B cell (primary cell): Measurements from ENCODE around the gene MRPL28. TPM values are rescaled to one million over a fixed set of nuclear protein-coding genes. Genes with fewer than 3 reads are reported as not detected.

ENCODE experiments used
- ATAC-seq: fragments of 200-7000 bp; cut with Tn5 transposase; one replicate; pipeline ENCODE4 v1.10.0; 2021; ENCODE audit warnings: low read depth, mild to moderate bottlenecking, moderate number of reproducible peaks, moderate library complexity
- CTCF ChIA-PET: fragments of 350-600 bp; sonication (Branson Sonifier 250); formaldehyde crosslinking; loops from one replicate; lab custom pipeline; 2021; ENCODE audit warnings: antibody characterized with exemption, inconsistent platforms; lab: Charles Lee
- POLR2A ChIA-PET: fragments of 350-600 bp; sonication (Branson Sonifier 250); formaldehyde crosslinking; loops from one replicate; lab custom pipeline; 2021; ENCODE audit warnings: antibody characterized with exemption; lab: Charles Lee
- DNase-seq: peaks from one replicate; pipeline ENCODE4 v3.0.0; 2013
- H2AFZ ChIP-seq: 2 replicates; pipeline ENCODE4 v1.6.1; 2012; ENCODE audit warnings: mild to moderate bottlenecking, low read depth, low read length; ENCODE audit not compliant: insufficient read depth, poor library complexity, severe bottlenecking
- H3K27ac ChIP-seq, 2 donors: 1 replicate in 1 of 2; 2 replicates in 1 of 2; pipeline ENCODE4 v1.5.1; 2012 to 2013; ENCODE audit warnings: low read length in 2 of 2, mild to moderate bottlenecking in 2 of 2, moderate library complexity in 1 of 2
- H3K27me3 ChIP-seq, 4 experiments: fragments of 200-600 bp in 1 of 4; sonication (generic) in 1 of 4; replicated peaks in 1 of 4; 1 replicate in 2 of 4; 2 replicates in 2 of 4; pipeline versions ENCODE4 v1.6.1 to v1.7.0; 2013 to 2016; ENCODE audit warnings: low read length in 3 of 4, mild to moderate bottlenecking in 2 of 4, mixed read lengths in 1 of 4, moderate library complexity in 1 of 4; ENCODE audit not compliant: insufficient read depth in 4 of 4, control insufficient read depth in 3 of 4; ENCODE audit errors: control extremely low read depth in 1 of 4
- H3K36me3 ChIP-seq, 2 experiments: replicated peaks in 1 of 2; 1 replicate in 1 of 2; 2 replicates in 1 of 2; pipeline versions ENCODE4 v1.6.1 to v1.7.1; 2013; ENCODE audit warnings: low read length in 1 of 2; ENCODE audit not compliant: insufficient read depth in 2 of 2, control insufficient read depth in 1 of 2; ENCODE audit errors: control extremely low read depth in 1 of 2, extremely low read depth in 1 of 2
- H3K4me1 ChIP-seq, 2 donors: fragments of 200-600 bp in 1 of 2; sonication (generic) in 1 of 2; 1 replicate in 1 of 2; 2 replicates in 1 of 2; pipeline versions ENCODE4 v1.5.1 to v1.6.1; 2013 to 2017; ENCODE audit warnings: low read length in 2 of 2; ENCODE audit not compliant: control insufficient read depth in 2 of 2, insufficient read depth in 2 of 2
- H3K4me2 ChIP-seq: replicated peaks from 2 replicates; pipeline ENCODE3; 2012; ENCODE audit warnings: mild to moderate bottlenecking, low read depth, low read length; ENCODE audit not compliant: poor library complexity, severe bottlenecking
- H3K4me3 ChIP-seq, 5 experiments: fragments of 200-600 bp in 1 of 5; sonication (generic) in 1 of 5; 1 replicate in 3 of 5; 2 replicates in 2 of 5; pipeline versions ENCODE4 v1.5.1 to v1.7.0; 2011 to 2016; ENCODE audit warnings: low read length in 4 of 5, mild to moderate bottlenecking in 4 of 5, low read depth in 2 of 5, control low read depth in 1 of 5, moderate library complexity in 1 of 5; ENCODE audit not compliant: insufficient read depth in 1 of 5; ENCODE audit errors: control extremely low read depth in 1 of 5, extremely low read depth in 1 of 5
- H3K79me2 ChIP-seq: fragments of 200-600 bp; sonication (generic); one replicate; pipeline ENCODE4 v1.6.0; 2016; ENCODE audit warnings: low read length; ENCODE audit not compliant: control insufficient read depth, insufficient read depth
- H3K9ac ChIP-seq: fragments of 200-600 bp; sonication (generic); 2 replicates; pipeline ENCODE4 v1.6.1; 2017; ENCODE audit warnings: mild to moderate bottlenecking, low read length, moderate library complexity
- H3K9me3 ChIP-seq, 3 donors: one replicate each; pipeline versions ENCODE4 v1.6.1 to v1.7.1; 2013; ENCODE audit warnings: low read length in 2 of 3; ENCODE audit not compliant: control insufficient read depth in 2 of 3, insufficient read depth in 1 of 3; ENCODE audit errors: control extremely low read depth in 1 of 3
- H4K20me1 ChIP-seq: 2 replicates; pipeline ENCODE4 v1.6.0; 2012; ENCODE audit warnings: mild to moderate bottlenecking, low read length; ENCODE audit not compliant: insufficient read depth, control insufficient read depth, poor library complexity, severe bottlenecking
- H3K27ac Mint-ChIP-seq: one replicate; pipeline ENCODE4 v1.8.0; 2021; ENCODE audit warnings: mixed read lengths
- H3K27me3 Mint-ChIP-seq: one replicate; pipeline ENCODE4 v1.8.0; 2021; ENCODE audit warnings: mixed read lengths
- H3K4me1 Mint-ChIP-seq: one replicate; pipeline ENCODE4 v1.8.0; 2021; ENCODE audit warnings: mixed read lengths
- H3K4me3 Mint-ChIP-seq: one replicate; pipeline ENCODE4 v1.8.0; 2021; ENCODE audit warnings: mixed read lengths
- H3K9me3 Mint-ChIP-seq: one replicate; pipeline ENCODE4 v1.8.0; 2022; ENCODE audit warnings: mixed read lengths; ENCODE audit not compliant: insufficient read depth
- CTCF ChIP-seq: fragments of 200-600 bp; IDR thresholded peaks from one replicate; pipeline ENCODE4 v1.8.0; 2022; ENCODE audit warnings: antibody characterized with exemption, mild to moderate bottlenecking
- EZH2 ChIP-seq: IDR thresholded peaks from 2 replicates; pipeline ENCODE4 v1.6.1; 2012; ENCODE audit warnings: borderline replicate concordance, low read depth, mild to moderate bottlenecking, moderate library complexity, low read length; ENCODE audit not compliant: insufficient read depth, poor library complexity, severe bottlenecking
- WGBS: methylation state at CpG from one replicate; pipeline ENCODE4 v1.1.5; 2013; ENCODE audit warnings: missing lambda C conversion rate; ENCODE audit not compliant: insufficient coverage; 5-methylcytosine and 5-hydroxymethylcytosine counted together
- intact Hi-C: fragments of 100-400 bp; cut with micrococcal nuclease; formaldehyde crosslinking; loops from one replicate; pipeline ENCODE4 v1.10.0; 2022
- polyA plus RNA-seq: library from polyadenylated mRNA; depleted of rRNA; stranded (reverse); fragments of >200 nt; gene quantifications from 2 replicates; pipeline ENCODE4 v1.2.3, GENCODE V29; 2012
- total RNA-seq, 2 donors: library from RNA; stranded (reverse); fragments of 120-200 nt in 1 of 2; gene quantifications; 1 replicate in 1 of 2; 2 replicates in 1 of 2; pipeline versions ENCODE4 v1.2.3 to v1.2.4, GENCODE V29; 2013 to 2022

MRPL28 gene
- total and polyA plus RNA-seq, 2 donors (not counting 1 experiment from before 2014, with no cell fraction given), result 44.3 to 67.7 TPM

GRCh38 chr16:322476-323143, 47.7 kb downstream of the MRPL28 start:
- Mint-ChIP-seq H3K27ac (peak overlapping the region; percentile 26), H3K9me3 (no peaks in the 10 kb centered on the region), H3K4me3 (no peak overlapping the region), H3K4me1 (peaks cover 41% of the 10 kb centered on the region), H3K27me3 (no peaks in the 10 kb centered on the region)
- CTCF ChIA-PET, result no interaction called here
- Histone ChIP-seq H3K79me2 (peaks cover 65% of the 10 kb centered on the region), H2AFZ (no peak overlapping the region), H3K9ac (no peak overlapping the region), H4K20me1 (peaks cover 82% of the 10 kb centered on the region), H3K4me2 (no peak overlapping the region), H3K27ac (no peak overlapping the region), H3K27me3 (no peaks in the 10 kb centered on the region), H3K4me3 (no peak overlapping the region), H3K4me1 (peaks cover 22 to 31% of the 10 kb centered on the region in 2 donors), H3K9me3 (no peaks in the 10 kb centered on the region), H3K36me3 (peaks cover 2 to 17% of the 10 kb centered on the region in 2 experiments)
- 98% methylated on average over 13 of the region's 13 CpGs for WGBS
- TF ChIP-seq CTCF (no peak), EZH2 (no peak)
- no peak for DNase-seq
- POLR2A ChIA-PET, result no interaction called here
- ATAC-seq, result no peak
- intact Hi-C loops, result no loop called here

- Histone ChIP-seq H3K9ac (no peak overlapping the region), H4K20me1 (peaks cover 84% of the 10 kb centered on the region), H3K4me3 (no peak overlapping the region), H2AFZ (no peak overlapping the region), H3K9me3 (no peaks in the 10 kb centered on the region), H3K36me3 (peaks cover 2 to 22% of the 10 kb centered on the region in 2 experiments), H3K4me1 (peaks cover 22 to 25% of the 10 kb centered on the region in 2 donors), H3K4me2 (no peak overlapping the region), H3K27me3 (no peaks in the 10 kb centered on the region), H3K79me2 (peaks cover 68% of the 10 kb centered on the region), H3K27ac (peak overlapping the region in 1 of 2 donors; percentile 46)
- Mint-ChIP-seq H3K27ac (no peak overlapping the region), H3K9me3 (no peaks in the 10 kb centered on the region), H3K4me1 (peaks cover 35% of the 10 kb centered on the region), H3K4me3 (no peak overlapping the region), H3K27me3 (no peaks in the 10 kb centered on the region)
- WGBS, result 94% methylated on average over 2 of the region's 9 CpGs
- ChIA-PET POLR2A (no interaction called here), CTCF (interaction anchor here (1.0 to 1.2 kb wide), 3 partner anchors 30 to 256 kb away, joined by 3 read pairs; no protein-coding TSS in a partner anchor)
- intact Hi-C loops, result no loop called here
- DNase-seq, result no peak
- TF ChIP-seq CTCF, result no peak
- TF ChIP-seq EZH2, result no peak
- no peak for ATAC-seq
These were observed 48.8 kb downstream of the MRPL28 start for GRCh38 chr16:321532-321931.
